HCT116 (cell line): ENCODE measurements around the gene ATP5F1E. TPM values are rescaled to one million over a fixed set of nuclear protein-coding genes. Genes with fewer than 3 reads are reported as not detected.

ENCODE experiments used
- ATAC-seq: fragments of 200-7000 bp; cut with Tn5 transposase; 2 replicates; pipeline ENCODE4 v1.9.1; 2020; ENCODE audit warnings: mild to moderate bottlenecking, moderate library complexity
- BruUV-seq: library from RNA; stranded (reverse); fragments of 400-500 nt; replicated peaks from 2 replicates; lab custom pipeline; 2021; lab: Mats Ljungman, UMichigan
- CTCF ChIA-PET: fragments of 300-600 bp; sonication (Branson Sonifier 250); formaldehyde crosslinking; loops from one replicate; lab custom pipeline; 2021; ENCODE audit warnings: antibody characterized with exemption; lab: Charles Lee
- POLR2A ChIA-PET: fragments of 300-600, 350-600 bp; sonication (Branson Sonifier 250); formaldehyde crosslinking; loops from one replicate; lab custom pipeline; 2021; ENCODE audit warnings: antibody characterized with exemption; lab: Charles Lee
- RAD21 ChIA-PET, 2 experiments: fragments of 300-600 bp; sonication (Branson Sonifier 250); formaldehyde crosslinking; loops; one replicate each; lab custom pipeline; 2023; ENCODE audit warnings: low total read pairs in 2 of 2; ENCODE audit not compliant: uncharacterized antibody in 2 of 2, unreplicated experiment in 2 of 2, low non-redundant PET in 1 of 2; lab: Charles Lee
- DNase-seq: peaks from one replicate; pipeline ENCODE4 v3.0.0-alpha.2; 2010; ENCODE audit warnings: low read depth, low spot score
- H2AFZ ChIP-seq: fragments of 200-600 bp; shearing (Covaris generic), sonication (generic); 2 replicates; pipeline ENCODE4 v1.6.1; 2017; ENCODE audit warnings: low read depth, mixed run types, mixed read lengths, antibody characterized with exemption, low read length; ENCODE audit not compliant: poor library complexity, severe bottlenecking
- H3K27ac ChIP-seq: 2 replicates; pipeline ENCODE4 v1.5.1; 2012; ENCODE audit warnings: low read depth, low read length
- H3K27me3 ChIP-seq: fragments of 200-600 bp; sonication (generic); 2 replicates; pipeline ENCODE4 v1.6.1; 2016; ENCODE audit warnings: mixed run types, low read length, mixed read lengths; ENCODE audit not compliant: insufficient read depth
- H3K36me3 ChIP-seq, 2 experiments: fragments of 200-500 bp in 1 of 2; fragments of 200-600 bp in 1 of 2; sonication (Bioruptor generic) in 1 of 2; sonication (generic) in 1 of 2; 2 replicates each; pipeline versions ENCODE4 v1.5.1 to v1.6.1; 2014 to 2016; ENCODE audit warnings: low read length in 2 of 2, inconsistent platforms in 1 of 2, mixed read lengths in 1 of 2, mixed run types in 1 of 2; ENCODE audit not compliant: insufficient read depth in 2 of 2, control insufficient read depth in 1 of 2
- H3K4me1 ChIP-seq, 2 experiments: fragments of 200-600 bp in 1 of 2; sonication (generic) in 1 of 2; 2 replicates each; pipeline versions ENCODE4 v1.5.1 to v1.6.1; 2012 to 2017; ENCODE audit warnings: low read length in 2 of 2, inconsistent platforms in 1 of 2, mild to moderate bottlenecking in 1 of 2, mixed read lengths in 1 of 2, mixed run types in 1 of 2, moderate library complexity in 1 of 2; ENCODE audit not compliant: insufficient read depth in 2 of 2, control insufficient read depth in 1 of 2
- H3K4me2 ChIP-seq: fragments of 200-600 bp; sonication (generic); 2 replicates; pipeline ENCODE4 v1.6.1; 2017; ENCODE audit warnings: mixed run types, low read length, mixed read lengths
- H3K4me3 ChIP-seq, 2 experiments: fragments of 200-600 bp in 1 of 2; sonication (generic) in 1 of 2; replicated peaks in 1 of 2; 2 replicates each; pipeline ENCODE4 v1.5.1; 2011 to 2016; ENCODE audit warnings: low read length in 2 of 2, control low read depth in 1 of 2, low read depth in 1 of 2, mild to moderate bottlenecking in 1 of 2, mixed read lengths in 1 of 2, mixed run types in 1 of 2
- H3K79me2 ChIP-seq: fragments of 200-600 bp; sonication (generic); 2 replicates; pipeline ENCODE4 v1.6.1; 2017; ENCODE audit warnings: mild to moderate bottlenecking, mixed run types, low read length, moderate library complexity, mixed read lengths; ENCODE audit not compliant: insufficient read depth
- H3K9ac ChIP-seq: fragments of 200-600 bp; sonication (generic); 2 replicates; pipeline ENCODE4 v1.6.1; 2016; ENCODE audit warnings: low read length, mixed read lengths
- H3K9me2 ChIP-seq: fragments of 200-600 bp; sonication (generic), shearing (Covaris generic); 2 replicates; pipeline ENCODE4 v1.6.1; 2017; ENCODE audit warnings: mixed run types, mild to moderate bottlenecking, moderate library complexity; ENCODE audit not compliant: insufficient read depth
- H3K9me3 ChIP-seq, 2 experiments: fragments of 200-500 bp in 1 of 2; fragments of 200-600 bp in 1 of 2; sonication (Bioruptor generic) in 1 of 2; sonication (generic) in 1 of 2; 2 replicates each; pipeline ENCODE4 v1.6.1; 2014 to 2017; ENCODE audit warnings: low read length in 2 of 2, mixed read lengths in 2 of 2, inconsistent platforms in 1 of 2, low read depth in 1 of 2, mild to moderate bottlenecking in 1 of 2, mixed run types in 1 of 2, moderate library complexity in 1 of 2; ENCODE audit not compliant: control insufficient read depth in 1 of 2, insufficient read depth in 1 of 2
- H4K20me1 ChIP-seq: fragments of 200-600 bp; sonication (generic), shearing (Covaris generic); 2 replicates; pipeline ENCODE4 v1.6.1; 2017; ENCODE audit warnings: mixed run types, mild to moderate bottlenecking, moderate library complexity; ENCODE audit not compliant: insufficient read depth
- CBX3 ChIP-seq: IDR thresholded peaks from 2 replicates; pipeline ENCODE4 v1.6.1; 2012; ENCODE audit warnings: low read depth
- EGR1 ChIP-seq: IDR thresholded peaks from 2 replicates; pipeline ENCODE4 v1.6.1; 2012; ENCODE audit warnings: low read depth
- ELF1 ChIP-seq: IDR thresholded peaks from 2 replicates; pipeline ENCODE4 v1.6.1; 2012; ENCODE audit warnings: low read depth, borderline replicate concordance
- EZH2 ChIP-seq: fragments of 200-600 bp; sonication (generic); IDR thresholded peaks from 2 replicates; pipeline ENCODE4 v1.6.1; 2017; ENCODE audit warnings: antibody characterized with exemption, mixed run types
- JUND ChIP-seq: IDR thresholded peaks from 2 replicates; pipeline ENCODE4 v1.6.1; 2012
- SIN3A ChIP-seq: IDR thresholded peaks from 2 replicates; pipeline ENCODE4 v1.6.1; 2012; ENCODE audit warnings: low read depth
- SRF ChIP-seq: IDR thresholded peaks from 2 replicates; pipeline ENCODE4 v1.6.1; 2012; ENCODE audit warnings: low read depth
- TCF7L2 ChIP-seq: IDR thresholded peaks from 2 replicates; pipeline ENCODE4 v1.7.0; 2011; ENCODE audit warnings: borderline replicate concordance, inconsistent platforms; ENCODE audit not compliant: insufficient read depth, insufficient read length; ENCODE audit errors: extremely low read depth
- YY1 ChIP-seq: IDR thresholded peaks from 2 replicates; pipeline ENCODE4 v1.6.1; 2011; ENCODE audit warnings: low read length, low read depth, moderate library complexity, mild to moderate bottlenecking; ENCODE audit not compliant: insufficient replicate concordance; ENCODE audit errors: extremely low read depth
- ZBTB33 ChIP-seq: IDR thresholded peaks from 2 replicates; pipeline ENCODE4 v1.6.1; 2011; ENCODE audit warnings: mild to moderate bottlenecking, low read length, moderate library complexity; ENCODE audit not compliant: insufficient replicate concordance; ENCODE audit errors: extremely low read depth
- ZFX ChIP-seq: fragments of 450-650 bp; IDR thresholded peaks from 2 replicates; pipeline ENCODE4 v1.6.1; 2017
- intact Hi-C: fragments of 100-400 bp; cut with micrococcal nuclease; formaldehyde crosslinking; loops from 2 replicates; pipeline ENCODE4 v1.10.0; 2022
- total RNA-seq: library from RNA; stranded (reverse); gene quantifications from one replicate; pipeline ENCODE4 v1.2.1, GENCODE V29; 2021; ENCODE audit not compliant: unreplicated experiment

ATP5F1E gene
- total RNA-seq, 1 experiment from 2014 or later, result 72.8 TPM

GRCh38 chr20:59044295-59044694 lies 12.2 kb upstream of the ATP5F1E start:
- ATAC-seq (no peak), DNase-seq (no peak)
- no peak for TF ChIP-seq ZBTB33
- TF ChIP-seq EZH2, result no peak
- TF ChIP-seq YY1, result no peak
- no peak for TF ChIP-seq TCF7L2
- TF ChIP-seq SIN3A, result no peak
- TF ChIP-seq ZFX, result no peak
- no peak for TF ChIP-seq ELF1
- no peak for TF ChIP-seq CBX3
- no peak for TF ChIP-seq EGR1
- TF ChIP-seq SRF, result no peak
- TF ChIP-seq JUND, result no peak
- Histone ChIP-seq H3K9me2 (no peaks in the 10 kb centered on the region), H3K9me3 (no peaks in the 10 kb centered on the region), H3K9ac (no peak overlapping the region), H3K27ac (no peak overlapping the region), H3K4me1 (peaks cover 15 to 24% of the 10 kb centered on the region in 2 experiments), H3K36me3 (peaks cover 2 to 14% of the 10 kb centered on the region in 2 experiments; a peak in 3 of 4 replicates), H3K79me2 (peaks cover 33% of the 10 kb centered on the region), H3K4me2 (no peak overlapping the region), H4K20me1 (no peaks in the 10 kb centered on the region), H2AFZ (no peak overlapping the region), H3K4me3 (no peak overlapping the region), H3K27me3 (no peaks in the 10 kb centered on the region)
- ChIA-PET RAD21 (no interaction called here), POLR2A (no interaction called here), CTCF (no interaction called here)
- intact Hi-C loops, result no loop called here
- BruUV-seq, result no TSS peak
